K562 (cell line): ENCODE measurements around the gene IFITM2. TPM values are rescaled to one million over a fixed set of nuclear protein-coding genes. Genes with fewer than 3 reads are reported as not detected.

Source experiments
- EHMT2 ChIP-seq: fragments of 450-650 bp; IDR thresholded peaks from 2 replicates; pipeline ENCODE4 v1.6.1; 2018; ENCODE audit warnings: antibody characterized with exemption
- ILK ChIP-seq: fragments of 450-650 bp; IDR thresholded peaks from 2 replicates; pipeline ENCODE4 v1.6.1; 2016; ENCODE audit warnings: missing genetic modification characterization, low read depth, mild to moderate bottlenecking, missing compliant biosample characterization, moderate library complexity, borderline replicate concordance
- MEIS2 ChIP-seq: fragments of 450-650 bp; IDR thresholded peaks from 2 replicates; pipeline ENCODE4 v1.6.1; 2014; ENCODE audit warnings: mild to moderate bottlenecking; ENCODE audit not compliant: partially characterized antibody
- NCOA6 ChIP-seq: fragments of 450-650 bp; IDR thresholded peaks from 2 replicates; pipeline ENCODE4 v1.6.1; 2017; ENCODE audit warnings: mild to moderate bottlenecking
- PTRF ChIP-seq: fragments of 450-650 bp; IDR thresholded peaks from 2 replicates; pipeline ENCODE4 v1.6.1; 2016; ENCODE audit warnings: mild to moderate bottlenecking, missing genetic modification characterization, missing compliant biosample characterization
- XRCC3 ChIP-seq: fragments of 450-650 bp; IDR thresholded peaks from 2 replicates; pipeline ENCODE4 v1.6.1; 2017; ENCODE audit warnings: mild to moderate bottlenecking, moderate library complexity
- YBX1 ChIP-seq: fragments of 450-650 bp; IDR thresholded peaks from 2 replicates; pipeline ENCODE4 v1.7.1; 2016; ENCODE audit warnings: mild to moderate bottlenecking
- ZNF184 ChIP-seq: sonication (generic); formaldehyde crosslinking; IDR thresholded peaks from 2 replicates; pipeline ENCODE4 v1.5.0; 2020; ENCODE audit warnings: missing genetic modification reagents
- ZNF316 ChIP-seq: fragments of 450-650 bp; IDR thresholded peaks from 2 replicates; pipeline ENCODE4 v1.6.1; 2016
- ZNF324 ChIP-seq: fragments of 250-450 bp; sonication (Bioruptor Pico); IDR thresholded peaks from 2 replicates; pipeline ENCODE4 v1.4.0; 2020; ENCODE audit warnings: mild to moderate bottlenecking
- ZNF354B ChIP-seq: fragments of 250-450 bp; sonication (Bioruptor Pico); IDR thresholded peaks from 2 replicates; pipeline ENCODE4 v1.4.0; 2020
- ZNF561 ChIP-seq: fragments of 450-650 bp; formaldehyde crosslinking; conservative IDR thresholded peaks from 2 replicates; pipeline ENCODE4 v1.4.0; 2020; ENCODE audit warnings: mild to moderate bottlenecking, moderate library complexity
- polyA plus RNA-seq, 8 experiments: library from polyadenylated mRNA; depleted of rRNA in 4 of 8; stranded (reverse) in 5 of 8; unstranded in 3 of 8; fragments of >200 nt; fragmentation: Nextera tagmentation in 2 of 8; fragmentation: Illumina TruSeq in 1 of 8; extraction: Ambion mirVana in 2 of 8; extraction: Trizol in 1 of 8; gene quantifications; 2 replicates each; pipeline versions ENCODE4 v1.2.1 to v1.2.3, GENCODE V29; 2011 to 2014; ENCODE audit warnings: inconsistent platforms in 1 of 8, missing spikeins in 1 of 8
- total RNA-seq, 7 experiments: library from RNA; depleted of rRNA in 6 of 7; stranded (reverse); fragments of >200 nt in 6 of 7; fragmentation: Illumina TruSeq in 2 of 7; extraction: Trizol in 2 of 7; gene quantifications; 2 replicates each; pipeline versions ENCODE4 v1.2.1 to v1.2.3, GENCODE V29; 2011 to 2021; ENCODE audit warnings: low replicate concordance in 1 of 7
- TF ChIP-seq, protein P1 (sequence below): fragments of 450-650 bp; IDR thresholded peaks from 2 replicates; pipeline ENCODE4 v1.6.1; 2017; ENCODE audit warnings: mild to moderate bottlenecking, moderate library complexity
- TF ChIP-seq, protein P2 (sequence below), 2 experiments: fragments of 450-650 bp; IDR thresholded peaks; 2 replicates each; pipeline ENCODE4 v1.6.1; 2016; ENCODE audit warnings: mild to moderate bottlenecking in 2 of 2, borderline replicate concordance in 1 of 2, low read depth in 1 of 2, moderate library complexity in 1 of 2
- TF ChIP-seq, protein P3 (sequence below): fragments of 450-650 bp; IDR thresholded peaks from 2 replicates; pipeline ENCODE4 v1.6.1; 2016
- TF ChIP-seq, protein P4 (sequence below): fragments of 450-650 bp; formaldehyde crosslinking; IDR thresholded peaks from 2 replicates; pipeline ENCODE4 v1.4.0; 2020; ENCODE audit warnings: mild to moderate bottlenecking, moderate library complexity

The IFITM2 gene
- total and polyA plus RNA-seq, 9 of the 15 experiments (the other 6 are each of a cell fraction or from before 2014, with no cell fraction given), result 52.8 to 4,872 (median 356) TPM

DNA sequence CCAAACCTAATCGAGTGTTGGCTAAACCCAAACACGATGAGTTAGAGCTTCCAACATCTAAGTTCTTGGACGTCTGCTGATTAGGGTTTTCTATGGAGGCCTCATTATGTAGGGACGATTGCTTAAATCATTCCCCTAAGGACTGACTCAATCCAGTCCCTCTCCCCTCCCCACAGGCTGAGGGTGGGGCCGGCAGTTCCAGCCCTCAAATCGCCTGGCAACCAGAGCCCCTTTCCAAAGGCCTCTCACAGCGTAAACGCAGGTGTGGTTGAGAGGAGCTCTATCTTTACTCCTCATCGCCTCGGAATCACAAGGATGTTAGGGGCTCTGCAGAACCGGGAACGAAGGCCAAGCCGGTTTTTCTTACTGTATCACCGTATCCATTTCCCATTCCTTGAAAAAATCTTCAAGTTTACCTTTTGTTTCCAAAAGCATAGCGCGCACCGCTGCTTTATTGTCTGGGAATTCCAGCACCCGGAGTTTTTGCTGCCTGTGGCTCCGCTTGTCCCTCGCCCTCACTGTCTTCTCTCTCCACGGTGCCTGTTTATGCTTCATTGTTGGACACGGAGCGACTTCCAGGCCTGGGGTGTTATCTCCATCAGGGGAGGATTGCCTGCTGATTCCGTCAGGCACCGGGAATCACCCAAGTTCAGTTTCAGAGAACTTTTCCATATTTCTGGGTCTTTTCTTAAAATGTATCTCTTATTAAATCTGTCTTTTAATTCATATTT lies 26.8 kb downstream of the IFITM2 start (continued):
- TF ChIP-seq, protein P1, sequence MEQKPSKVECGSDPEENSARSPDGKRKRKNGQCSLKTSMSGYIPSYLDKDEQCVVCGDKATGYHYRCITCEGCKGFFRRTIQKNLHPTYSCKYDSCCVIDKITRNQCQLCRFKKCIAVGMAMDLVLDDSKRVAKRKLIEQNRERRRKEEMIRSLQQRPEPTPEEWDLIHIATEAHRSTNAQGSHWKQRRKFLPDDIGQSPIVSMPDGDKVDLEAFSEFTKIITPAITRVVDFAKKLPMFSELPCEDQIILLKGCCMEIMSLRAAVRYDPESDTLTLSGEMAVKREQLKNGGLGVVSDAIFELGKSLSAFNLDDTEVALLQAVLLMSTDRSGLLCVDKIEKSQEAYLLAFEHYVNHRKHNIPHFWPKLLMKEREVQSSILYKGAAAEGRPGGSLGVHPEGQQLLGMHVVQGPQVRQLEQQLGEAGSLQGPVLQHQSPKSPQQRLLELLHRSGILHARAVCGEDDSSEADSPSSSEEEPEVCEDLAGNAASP, result no peak
- TF ChIP-seq ZNF354B, result no peak
- no peak for TF ChIP-seq YBX1
- no peak for TF ChIP-seq ILK (tag)
- TF ChIP-seq ZNF324 (CRISPR knock-in tag), result no peak
- TF ChIP-seq NCOA6, result no peak
- TF ChIP-seq, protein P2, sequence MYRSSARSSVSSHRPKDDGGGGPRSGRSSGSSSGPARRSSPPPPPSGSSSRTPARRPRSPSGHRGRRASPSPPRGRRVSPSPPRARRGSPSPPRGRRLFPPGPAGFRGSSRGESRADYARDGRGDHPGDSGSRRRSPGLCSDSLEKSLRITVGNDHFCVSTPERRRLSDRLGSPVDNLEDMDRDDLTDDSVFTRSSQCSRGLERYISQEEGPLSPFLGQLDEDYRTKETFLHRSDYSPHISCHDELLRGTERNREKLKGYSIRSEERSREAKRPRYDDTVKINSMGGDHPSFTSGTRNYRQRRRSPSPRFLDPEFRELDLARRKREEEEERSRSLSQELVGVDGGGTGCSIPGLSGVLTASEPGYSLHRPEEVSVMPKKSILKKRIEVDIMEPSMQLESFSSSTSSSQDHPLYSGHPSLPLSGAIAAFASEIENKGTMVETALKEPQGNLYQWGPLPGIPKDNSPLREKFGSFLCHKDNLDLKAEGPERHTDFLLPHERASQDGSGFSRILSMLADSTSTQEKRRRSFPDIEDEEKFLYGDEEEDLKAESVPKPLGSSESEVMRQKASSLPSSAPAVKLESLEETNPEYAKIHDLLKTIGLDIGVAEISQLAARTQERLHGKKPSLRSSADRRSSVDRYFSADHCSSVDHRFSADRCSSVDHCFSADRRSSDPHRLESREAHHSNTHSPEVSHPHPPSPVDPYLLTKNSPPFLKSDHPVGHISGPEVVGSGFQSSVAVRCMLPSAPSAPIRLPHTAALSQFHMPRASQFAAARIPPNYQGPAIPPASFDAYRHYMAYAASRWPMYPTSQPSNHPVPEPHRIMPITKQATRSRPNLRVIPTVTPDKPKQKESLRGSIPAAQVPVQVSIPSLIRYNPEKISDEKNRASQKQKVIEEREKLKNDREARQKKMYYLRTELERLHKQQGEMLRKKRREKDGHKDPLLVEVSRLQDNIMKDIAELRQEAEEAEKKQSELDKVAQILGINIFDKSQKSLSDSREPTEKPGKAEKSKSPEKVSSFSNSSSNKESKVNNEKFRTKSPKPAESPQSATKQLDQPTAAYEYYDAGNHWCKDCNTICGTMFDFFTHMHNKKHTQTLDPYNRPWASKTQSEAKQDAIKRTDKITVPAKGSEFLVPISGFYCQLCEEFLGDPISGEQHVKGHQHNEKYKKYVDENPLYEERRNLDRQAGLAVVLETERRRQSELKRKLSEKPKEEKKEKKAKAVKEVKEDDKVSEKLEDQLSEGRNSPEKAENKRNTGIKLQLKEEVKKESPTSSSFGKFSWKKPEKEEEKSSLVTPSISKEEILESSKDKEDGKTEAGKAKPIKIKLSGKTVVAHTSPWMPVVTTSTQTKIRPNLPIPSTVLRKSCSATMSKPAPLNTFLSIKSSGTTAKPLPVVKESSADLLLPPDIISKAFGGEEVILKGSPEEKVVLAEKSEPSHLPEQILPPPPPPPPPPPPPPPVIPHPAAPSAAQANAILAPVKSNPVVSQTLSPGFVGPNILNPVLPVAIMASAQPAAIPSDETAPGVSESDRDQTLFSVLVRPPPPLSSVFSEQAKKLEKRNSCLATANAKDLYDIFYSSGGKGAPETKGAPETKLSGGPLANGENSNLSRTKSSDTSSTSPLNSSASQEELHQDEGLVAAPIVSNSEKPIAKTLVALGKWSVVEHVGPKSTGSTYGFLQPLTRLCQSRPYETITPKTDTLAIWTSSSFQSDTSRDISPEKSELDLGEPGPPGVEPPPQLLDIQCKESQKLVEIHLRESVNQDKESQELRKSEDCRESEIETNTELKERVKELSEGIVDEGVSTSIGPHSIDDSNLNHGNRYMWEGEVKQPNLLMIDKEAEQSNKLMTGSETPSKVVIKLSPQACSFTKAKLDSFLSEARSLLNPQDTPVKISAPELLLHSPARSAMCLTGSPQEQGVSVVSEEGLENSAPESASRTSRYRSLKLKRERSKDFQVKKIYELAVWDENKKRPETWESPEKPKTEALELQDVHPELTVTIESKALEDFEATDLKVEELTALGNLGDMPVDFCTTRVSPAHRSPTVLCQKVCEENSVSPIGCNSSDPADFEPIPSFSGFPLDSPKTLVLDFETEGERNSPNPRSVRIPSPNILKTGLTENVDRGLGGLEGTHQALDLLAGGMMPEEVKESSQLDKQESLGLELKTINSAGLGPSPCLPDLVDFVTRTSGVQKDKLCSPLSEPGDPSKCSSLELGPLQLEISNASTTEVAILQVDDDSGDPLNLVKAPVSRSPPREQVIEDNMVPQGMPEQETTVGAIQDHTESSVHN (IDR thresholded peaks at IDR 0.05; ENCODE audit: borderline replicate concordance in 1 of 2, low read depth in 1 of 2), result no peak
- TF ChIP-seq, protein P3, sequence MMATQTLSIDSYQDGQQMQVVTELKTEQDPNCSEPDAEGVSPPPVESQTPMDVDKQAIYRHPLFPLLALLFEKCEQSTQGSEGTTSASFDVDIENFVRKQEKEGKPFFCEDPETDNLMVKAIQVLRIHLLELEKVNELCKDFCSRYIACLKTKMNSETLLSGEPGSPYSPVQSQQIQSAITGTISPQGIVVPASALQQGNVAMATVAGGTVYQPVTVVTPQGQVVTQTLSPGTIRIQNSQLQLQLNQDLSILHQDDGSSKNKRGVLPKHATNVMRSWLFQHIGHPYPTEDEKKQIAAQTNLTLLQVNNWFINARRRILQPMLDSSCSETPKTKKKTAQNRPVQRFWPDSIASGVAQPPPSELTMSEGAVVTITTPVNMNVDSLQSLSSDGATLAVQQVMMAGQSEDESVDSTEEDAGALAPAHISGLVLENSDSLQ, result 0 out of 2 replicates have a peak, but pooled peaks have one; percentile 17
- no peak for TF ChIP-seq ZNF316
- no peak for TF ChIP-seq ZNF184 (CRISPR knock-in tag)
- no peak for TF ChIP-seq EHMT2
- TF ChIP-seq, protein P4, sequence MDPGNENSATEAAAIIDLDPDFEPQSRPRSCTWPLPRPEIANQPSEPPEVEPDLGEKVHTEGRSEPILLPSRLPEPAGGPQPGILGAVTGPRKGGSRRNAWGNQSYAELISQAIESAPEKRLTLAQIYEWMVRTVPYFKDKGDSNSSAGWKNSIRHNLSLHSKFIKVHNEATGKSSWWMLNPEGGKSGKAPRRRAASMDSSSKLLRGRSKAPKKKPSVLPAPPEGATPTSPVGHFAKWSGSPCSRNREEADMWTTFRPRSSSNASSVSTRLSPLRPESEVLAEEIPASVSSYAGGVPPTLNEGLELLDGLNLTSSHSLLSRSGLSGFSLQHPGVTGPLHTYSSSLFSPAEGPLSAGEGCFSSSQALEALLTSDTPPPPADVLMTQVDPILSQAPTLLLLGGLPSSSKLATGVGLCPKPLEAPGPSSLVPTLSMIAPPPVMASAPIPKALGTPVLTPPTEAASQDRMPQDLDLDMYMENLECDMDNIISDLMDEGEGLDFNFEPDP (CRISPR knock-in tag), result no peak
- no peak for TF ChIP-seq PTRF (tag)
- TF ChIP-seq MEIS2, result peak; percentile 19
- TF ChIP-seq XRCC3, result no peak
- no peak for TF ChIP-seq ZNF561 (CRISPR knock-in tag)
